GM18909 (cell line): ENCODE data around the gene ERP27.

Source experiments
- ATAC-seq: cut with Tn5 transposase; IDR thresholded peaks from one replicate; pipeline ENCODE4 v1.9.1; 2021; ENCODE audit warnings: mild to moderate bottlenecking; ENCODE audit not compliant: unreplicated experiment, poor library complexity

Gene ERP27

DNA sequence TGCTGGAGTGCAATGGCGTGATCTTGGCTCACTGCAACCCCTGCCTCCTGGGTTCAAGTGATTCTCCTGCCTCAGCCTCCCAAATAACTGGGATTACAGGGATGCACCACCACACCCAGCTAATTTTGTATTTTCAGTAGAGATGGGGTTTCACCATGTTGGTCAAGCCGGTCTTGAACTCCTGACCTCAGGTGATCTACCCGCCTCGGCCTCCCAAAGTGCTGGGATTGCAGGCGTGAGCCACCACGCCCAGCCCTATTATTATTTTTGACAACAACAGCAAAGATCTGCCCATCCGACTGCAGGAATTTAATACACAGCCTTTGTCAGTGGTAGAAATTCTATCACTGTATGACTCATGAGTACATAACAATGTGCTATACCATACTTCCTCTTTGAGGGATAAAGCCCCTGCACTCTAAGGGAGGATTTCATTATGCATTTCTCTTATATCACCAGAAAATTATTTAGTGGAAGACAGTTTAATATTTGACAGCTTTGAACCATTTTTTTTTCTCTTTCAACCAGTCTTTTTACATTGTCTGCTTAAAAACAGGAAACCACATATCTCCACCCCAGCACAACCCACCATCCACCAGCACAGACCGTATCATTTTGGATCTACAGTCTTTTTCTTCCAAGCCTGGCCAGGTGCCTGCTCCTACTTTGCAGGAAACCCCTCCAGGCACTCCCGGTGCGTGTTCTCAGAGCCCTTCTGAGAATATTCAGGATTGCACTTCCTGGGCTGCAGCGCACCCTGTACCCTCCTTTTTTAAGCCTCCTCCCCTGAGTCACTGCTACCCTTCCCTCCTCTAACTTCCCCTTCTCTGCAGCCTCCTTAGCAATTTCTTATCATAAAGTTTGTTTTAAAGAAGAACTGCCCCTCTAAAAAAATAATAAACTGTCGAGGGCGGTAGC is 22.5 kb upstream of the ERP27 start:
- peak; percentile 40 for ATAC-seq

- no peak for ATAC-seq
Observed at GRCh38 chr12:14959916-14960496, 21.7 kb upstream of the ERP27 start.

GRCh38 chr12:14959463-14959862 is 21.1 kb upstream of the ERP27 start:
- no peak for ATAC-seq

DNA sequence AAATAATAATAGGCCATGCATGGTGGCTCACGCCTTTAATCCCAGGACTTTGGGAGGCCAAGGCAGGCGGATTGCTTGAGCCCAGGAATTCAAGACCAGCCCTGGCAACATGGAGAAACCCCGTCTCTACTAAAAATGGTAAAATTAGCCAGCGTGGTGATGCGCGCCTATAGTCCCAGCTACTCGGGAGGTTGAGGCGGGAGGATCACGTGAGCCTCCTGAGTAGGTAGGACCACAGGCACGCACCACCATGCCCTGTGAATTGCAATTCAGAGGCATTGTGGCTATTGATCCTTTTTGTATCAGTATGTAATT is 20.7 kb upstream of the ERP27 start:
- no peak for ATAC-seq

GRCh38 chr12:14958361-14959125 is 20.2 kb upstream of the ERP27 start:
- ATAC-seq, result no peak

GRCh38 chr12:14957551-14958168 is 19.3 kb upstream of the ERP27 start:
- no peak for ATAC-seq

GRCh38 chr12:14956905-14957304 is 18.6 kb upstream of the ERP27 start:
- ATAC-seq, result no peak

- peak; percentile 46 for ATAC-seq
Observed at GRCh38 chr12:14956024-14956891, 17.9 kb upstream of the ERP27 start.

DNA sequence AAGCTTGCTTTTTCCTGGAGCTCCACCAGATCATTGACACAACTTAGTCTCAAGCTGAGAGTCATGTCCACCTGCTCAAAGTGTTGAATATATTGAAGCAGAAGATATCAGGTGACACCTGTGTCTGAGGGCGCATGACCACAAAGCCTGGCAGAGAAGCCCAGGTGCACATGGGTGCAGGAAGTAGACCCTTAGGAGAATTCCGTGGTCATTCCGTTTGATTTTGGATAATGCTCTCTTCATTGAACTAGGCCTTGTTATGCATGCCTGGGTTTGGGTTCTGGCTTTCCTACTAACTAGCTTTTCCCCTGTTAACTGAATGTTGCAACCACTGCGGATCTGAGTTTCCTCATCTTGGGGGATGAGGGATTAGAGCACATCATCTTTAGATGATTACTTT is 15.9 kb upstream of the ERP27 start:
- ATAC-seq, result no peak

- no peak for ATAC-seq
Observed at GRCh38 chr12:14953752-14954151, 15.4 kb upstream of the ERP27 start.

GRCh38 chr12:14952299-14952921 is 14.1 kb upstream of the ERP27 start:
- peak; percentile 62 for ATAC-seq

- no peak for ATAC-seq
Observed at GRCh38 chr12:14951851-14952250, 13.5 kb upstream of the ERP27 start.

DNA sequence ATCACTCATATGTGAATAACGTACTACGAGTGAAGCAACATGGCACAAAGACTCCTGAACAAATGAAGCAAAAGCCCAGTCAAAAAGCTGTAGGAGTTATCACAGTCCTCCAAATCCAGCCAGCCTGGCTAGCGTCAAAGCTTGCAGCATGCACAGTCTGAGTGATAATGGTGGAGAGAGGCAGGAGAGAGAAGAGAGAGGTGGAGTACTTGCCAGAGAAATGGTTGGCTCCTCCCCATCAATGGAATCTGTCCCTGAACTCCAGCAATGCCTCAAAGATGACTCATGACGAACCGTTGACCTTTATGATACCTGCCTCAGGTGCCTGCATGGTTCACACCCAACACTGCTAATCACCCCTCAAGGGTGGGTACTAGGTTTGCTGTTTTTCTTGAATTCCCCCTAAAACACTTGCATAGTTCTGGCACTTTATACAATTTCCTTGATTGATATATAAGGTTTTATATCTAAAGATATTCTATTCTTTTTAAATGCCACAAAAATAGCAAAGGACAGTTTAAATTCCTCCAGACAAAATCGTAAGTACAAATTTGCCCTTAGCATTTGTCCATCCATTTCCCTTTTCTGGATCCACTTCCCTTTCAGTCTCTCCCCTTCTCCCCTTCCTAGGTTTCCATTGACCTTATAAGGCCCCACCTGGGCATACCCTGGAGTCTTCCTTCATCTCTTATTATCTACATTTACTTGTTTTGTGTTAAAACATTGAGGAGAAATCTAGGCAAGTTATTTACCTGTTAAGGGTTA is 12.8 kb upstream of the ERP27 start:
- ATAC-seq, result no peak

GRCh38 chr12:14950421-14950820 is 12.1 kb upstream of the ERP27 start:
- no peak for ATAC-seq

DNA sequence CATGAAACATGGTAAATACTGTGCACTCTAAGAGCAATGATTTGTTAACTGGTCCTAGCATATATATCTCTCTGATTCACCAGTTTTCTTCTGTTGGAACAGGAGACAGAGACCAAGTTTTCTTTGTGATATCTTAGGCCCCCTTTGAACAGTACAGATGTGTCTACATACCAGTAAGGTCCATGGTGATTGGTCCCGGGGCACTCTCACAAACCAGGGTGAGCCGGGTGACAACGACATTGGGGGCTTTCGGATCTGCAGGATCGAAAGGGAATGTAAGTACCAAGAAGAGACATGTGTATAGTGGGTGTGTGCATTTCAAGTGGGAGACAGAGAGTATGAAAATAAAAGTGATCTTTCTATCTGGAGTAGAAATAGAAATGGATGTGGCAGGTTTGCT is 11.3 kb upstream of the ERP27 start:
- ATAC-seq, result no peak

- ATAC-seq, result peak; percentile 95
Observed at GRCh38 chr12:14948672-14949071, 10.3 kb upstream of the ERP27 start.

GRCh38 chr12:14946861-14947260 is 8.5 kb upstream of the ERP27 start:
- ATAC-seq, result no peak

DNA sequence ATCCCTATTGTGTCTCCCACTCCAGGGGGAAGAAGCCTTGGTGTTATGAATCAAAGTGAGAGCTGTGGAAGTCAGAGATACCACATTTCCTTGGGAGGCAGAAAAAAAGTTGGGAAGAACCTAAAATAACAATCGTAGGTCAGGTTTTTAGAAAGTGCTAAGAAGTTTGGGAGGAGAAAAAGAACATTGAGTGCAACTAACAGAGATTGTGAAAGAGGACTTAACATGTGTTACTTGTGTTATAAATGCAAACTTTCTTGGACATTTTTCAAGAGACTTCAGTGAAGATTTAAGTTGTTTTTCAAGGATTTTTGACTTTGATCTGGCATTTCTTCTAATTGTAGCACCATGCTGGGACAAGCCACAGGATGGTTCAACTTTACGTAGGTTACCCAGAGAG is 7.8 kb upstream of the ERP27 start:
- ATAC-seq, result no peak
